Liver (tissue), 9 donors: ENCODE measurements around the gene KIF6. TPM values are rescaled to one million over a fixed set of nuclear protein-coding genes. Genes with fewer than 3 reads are reported as not detected.

ENCODE experiments used
- DNase-seq: peaks from one replicate; pipeline ENCODE4 v3.0.0-alpha.2; 2017; ENCODE audit warnings: low spot score
- H3K27ac ChIP-seq, 2 donors: one replicate each; pipeline ENCODE4 v1.7.0; 2013; ENCODE audit warnings: inconsistent platforms in 2 of 2, low read length in 2 of 2, control low read depth in 1 of 2, low read depth in 1 of 2, mild to moderate bottlenecking in 1 of 2
- H3K27me3 ChIP-seq, 4 donors: one replicate each; pipeline versions ENCODE4 v1.6.1 to v1.7.0; 2013; ENCODE audit warnings: low read length in 3 of 4, inconsistent platforms in 1 of 4, mild to moderate bottlenecking in 1 of 4, moderate library complexity in 1 of 4; ENCODE audit not compliant: control insufficient read depth in 4 of 4, insufficient read depth in 4 of 4
- H3K36me3 ChIP-seq, 4 donors: one replicate each; pipeline versions ENCODE4 v1.6.1 to v1.7.0; 2013; ENCODE audit warnings: low read length in 3 of 4, mild to moderate bottlenecking in 3 of 4, low read depth in 1 of 4, moderate library complexity in 1 of 4; ENCODE audit not compliant: control insufficient read depth in 4 of 4, insufficient read depth in 3 of 4
- H3K4me1 ChIP-seq, 4 donors: one replicate each; pipeline versions ENCODE4 v1.6.1 to v1.7.0; 2013; ENCODE audit warnings: low read length in 3 of 4, mild to moderate bottlenecking in 3 of 4, moderate library complexity in 1 of 4; ENCODE audit not compliant: control insufficient read depth in 4 of 4, insufficient read depth in 4 of 4
- H3K4me3 ChIP-seq, 3 donors: one replicate each; pipeline versions ENCODE4 v1.6.1 to v1.7.0; 2013; ENCODE audit warnings: low read length in 3 of 3, control low read depth in 1 of 3, low read depth in 1 of 3, mild to moderate bottlenecking in 1 of 3
- H3K9ac ChIP-seq, 2 donors: one replicate each; pipeline ENCODE4 v1.7.0; 2013; ENCODE audit warnings: low read length in 2 of 2, mild to moderate bottlenecking in 2 of 2, moderate library complexity in 2 of 2, control low read depth in 1 of 2, low read depth in 1 of 2
- H3K9me3 ChIP-seq, 4 donors: one replicate each; pipeline versions ENCODE4 v1.6.1 to v1.7.0; 2013; ENCODE audit warnings: low read length in 3 of 4; ENCODE audit not compliant: control insufficient read depth in 4 of 4
- EGR1 ChIP-seq, 2 donors: IDR thresholded peaks; 2 replicates each; pipeline ENCODE4 v1.6.1; 2016 to 2018; ENCODE audit warnings: antibody characterized with exemption in 2 of 2, low read depth in 2 of 2
- FOXA1 ChIP-seq: IDR thresholded peaks from 2 replicates; pipeline ENCODE4 v1.6.1; 2016; ENCODE audit warnings: antibody characterized with exemption
- FOXA2 ChIP-seq: IDR thresholded peaks from 2 replicates; pipeline ENCODE4 v1.6.1; 2016; ENCODE audit warnings: antibody characterized with exemption
- GABPA ChIP-seq, 2 donors: IDR thresholded peaks in 1 of 2; conservative IDR thresholded peaks in 1 of 2; 2 replicates each; pipeline ENCODE4 v1.6.1; 2016; ENCODE audit warnings: antibody characterized with exemption in 2 of 2, mild to moderate bottlenecking in 1 of 2, moderate library complexity in 1 of 2
- HNF4A ChIP-seq, 2 donors: conservative IDR thresholded peaks; 2 replicates each; pipeline ENCODE4 v1.6.1; 2016; ENCODE audit warnings: antibody characterized with exemption in 2 of 2, mild to moderate bottlenecking in 2 of 2
- HNF4G ChIP-seq: IDR thresholded peaks from 2 replicates; pipeline ENCODE4 v1.6.1; 2016; ENCODE audit warnings: antibody characterized with exemption
- JUND ChIP-seq, 2 donors: IDR thresholded peaks; 2 replicates each; pipeline ENCODE4 v1.6.1; 2016; ENCODE audit warnings: antibody characterized with exemption in 2 of 2
- NR2F2 ChIP-seq: IDR thresholded peaks from 2 replicates; pipeline ENCODE4 v1.6.1; 2016; ENCODE audit warnings: antibody characterized with exemption
- RAD21 ChIP-seq, 2 donors: IDR thresholded peaks; 2 replicates each; pipeline ENCODE4 v1.6.1; 2016; ENCODE audit warnings: antibody characterized with exemption in 2 of 2, mild to moderate bottlenecking in 2 of 2
- RXRA ChIP-seq, 2 donors: IDR thresholded peaks; 2 replicates each; pipeline ENCODE4 v1.6.1; 2017 to 2018; ENCODE audit warnings: antibody characterized with exemption in 2 of 2, mild to moderate bottlenecking in 1 of 2
- SP1 ChIP-seq: IDR thresholded peaks from 2 replicates; pipeline ENCODE4 v1.6.1; 2018; ENCODE audit warnings: antibody characterized with exemption, mild to moderate bottlenecking
- TAF1 ChIP-seq: conservative IDR thresholded peaks from 2 replicates; pipeline ENCODE4 v1.6.1; 2016; ENCODE audit warnings: antibody characterized with exemption, mild to moderate bottlenecking
- YY1 ChIP-seq: IDR thresholded peaks from 2 replicates; pipeline ENCODE4 v1.6.1; 2016; ENCODE audit warnings: antibody characterized with exemption, mild to moderate bottlenecking
- WGBS: extraction: QIAGEN DNeasy Blood & Tissue Kit; methylation state at CpG from one replicate; pipeline ENCODE4 v1.1.7; 2013; 5-methylcytosine and 5-hydroxymethylcytosine counted together
- polyA plus RNA-seq, 2 donors: library from polyadenylated mRNA; stranded (reverse) in 1 of 2; unstranded in 1 of 2; fragments of 200-250 nt in 1 of 2; fragments of >200 nt in 1 of 2; fragmentation: Nextera tagmentation in 1 of 2; extraction: Ambion mirVana in 1 of 2; gene quantifications; one replicate each; pipeline versions ENCODE4 v1.2.1 to v1.2.3, GENCODE V29; 2013 to 2015
- total RNA-seq, 2 donors: library from RNA; depleted of rRNA; stranded (reverse); fragments of >200 nt; gene quantifications; one replicate each; pipeline ENCODE4 v1.2.3, GENCODE V29; 2014
- TF ChIP-seq, protein P1 (sequence below): IDR thresholded peaks from 2 replicates; pipeline ENCODE4 v1.6.1; 2016; ENCODE audit warnings: antibody characterized with exemption
- TF ChIP-seq, protein P2 (sequence below): IDR thresholded peaks from 2 replicates; pipeline ENCODE4 v1.6.1; 2016; ENCODE audit warnings: antibody characterized with exemption
- TF ChIP-seq, protein P3 (sequence below): fragments of 150-350 bp; IDR thresholded peaks from 2 replicates; pipeline ENCODE4 v1.5.1; 2017; ENCODE audit warnings: improper control_type of control experiment, low read depth, low read length; ENCODE audit not compliant: missing input control
- TF ChIP-seq, protein P4 (sequence below): IDR thresholded peaks from 2 replicates; pipeline ENCODE4 v1.6.1; 2016; ENCODE audit warnings: antibody characterized with exemption
- TF ChIP-seq, protein P5 (sequence below): IDR thresholded peaks from 2 replicates; pipeline ENCODE4 v1.6.1; 2016; ENCODE audit warnings: antibody characterized with exemption, mild to moderate bottlenecking
- donor health status: healthy.
- donor health status: healthy.
- donor health status: healthy.
- donor health status: healthy.
- donor health status: healthy.

KIF6 gene
- total and polyA plus RNA-seq, 4 donors = 0.17 to 7.5 (median 0.29) TPM

DNA sequence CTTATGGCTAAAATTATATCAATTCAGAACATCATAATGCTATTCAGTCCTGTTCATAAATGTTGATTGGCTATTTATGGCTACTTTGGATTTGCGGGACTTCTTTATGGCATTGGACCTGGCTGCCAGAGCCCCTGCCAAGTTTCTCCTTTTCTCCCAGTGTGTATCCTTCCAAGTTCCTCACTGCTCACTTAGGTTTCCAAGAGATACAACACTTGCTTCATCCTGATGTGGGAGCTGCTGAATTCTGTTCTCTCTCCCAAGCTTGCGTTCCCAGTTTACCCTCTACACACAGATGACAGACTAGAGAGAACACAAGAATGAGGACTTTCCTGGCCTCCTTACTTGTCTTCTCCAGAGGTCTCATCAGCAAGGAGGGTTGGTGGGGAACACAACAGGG is 48.6 kb upstream of the KIF6 start:
- TF ChIP-seq, protein P1, sequence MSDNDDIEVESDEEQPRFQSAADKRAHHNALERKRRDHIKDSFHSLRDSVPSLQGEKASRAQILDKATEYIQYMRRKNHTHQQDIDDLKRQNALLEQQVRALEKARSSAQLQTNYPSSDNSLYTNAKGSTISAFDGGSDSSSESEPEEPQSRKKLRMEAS = no peak
- TF ChIP-seq, protein P2, sequence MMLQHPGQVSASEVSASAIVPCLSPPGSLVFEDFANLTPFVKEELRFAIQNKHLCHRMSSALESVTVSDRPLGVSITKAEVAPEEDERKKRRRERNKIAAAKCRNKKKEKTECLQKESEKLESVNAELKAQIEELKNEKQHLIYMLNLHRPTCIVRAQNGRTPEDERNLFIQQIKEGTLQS = no peak
- TF ChIP-seq HNF4A (conservative IDR thresholded peaks at IDR 0.05) (no peak), GABPA (IDR thresholded peaks at IDR 0.05 in 1 of 2, conservative IDR thresholded peaks at IDR 0.05 in 1 of 2) (no peak), NR2F2 (no peak), HNF4G (no peak), SP1 (no peak)
- no peak for DNase-seq
- no peak overlapping the region for H3K27ac ChIP-seq
- no peaks in the 10 kb centered on the region for H3K36me3 ChIP-seq
- H3K4me3 ChIP-seq = no peak overlapping the region
- WGBS = 97% methylated on average over 2 of the region's 2 CpGs
- H3K9ac ChIP-seq = no peak overlapping the region
- peaks cover 0 to 6% (median 0%) of the 10 kb centered on the region in 4 donors for H3K4me1 ChIP-seq
- H3K9me3 ChIP-seq = no peaks in the 10 kb centered on the region
- no peaks in the 10 kb centered on the region for H3K27me3 ChIP-seq

DNA sequence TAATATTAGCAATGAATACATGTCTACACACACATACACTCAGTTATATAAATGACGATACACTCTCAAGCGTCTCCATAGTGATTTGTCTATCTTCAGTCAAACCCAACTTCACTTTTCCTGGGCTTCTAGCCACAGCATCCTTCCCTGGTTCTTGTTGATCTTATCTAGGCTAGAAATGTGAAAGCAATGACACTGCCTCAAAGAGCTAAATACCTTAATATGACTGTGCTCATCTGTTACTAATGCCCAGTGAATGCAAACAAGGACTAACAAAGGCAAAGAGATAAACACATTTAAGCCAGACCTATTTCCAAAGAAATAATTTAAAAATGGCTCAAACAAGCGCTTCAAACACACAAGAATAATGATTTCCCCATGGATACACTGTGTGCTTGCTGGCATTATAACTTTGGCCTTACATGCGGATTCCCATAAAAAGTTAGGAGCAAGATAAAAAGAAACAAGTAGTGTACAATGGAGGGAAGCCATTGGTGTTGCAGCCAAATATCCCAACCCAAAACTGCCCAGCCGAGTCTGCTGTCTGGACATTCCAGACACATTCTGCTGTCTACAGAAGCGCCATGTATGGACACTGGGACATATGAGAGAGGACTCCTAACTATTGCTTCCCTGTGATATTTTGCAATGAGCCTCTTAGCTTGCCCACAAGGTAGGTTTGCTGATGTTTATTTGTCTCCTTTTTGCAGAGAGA is 47.5 kb upstream of the KIF6 start:
- DNase-seq = no peak
- no peaks in the 10 kb centered on the region for H3K9me3 ChIP-seq
- no peaks in the 10 kb centered on the region for H3K36me3 ChIP-seq
- WGBS = 90% methylated on average over 6 of the region's 6 CpGs
- no peak overlapping the region for H3K4me3 ChIP-seq
- no peak overlapping the region for H3K27ac ChIP-seq
- no peak overlapping the region for H3K9ac ChIP-seq
- TF ChIP-seq FOXA1 = no peak
- TF ChIP-seq, protein P3, sequence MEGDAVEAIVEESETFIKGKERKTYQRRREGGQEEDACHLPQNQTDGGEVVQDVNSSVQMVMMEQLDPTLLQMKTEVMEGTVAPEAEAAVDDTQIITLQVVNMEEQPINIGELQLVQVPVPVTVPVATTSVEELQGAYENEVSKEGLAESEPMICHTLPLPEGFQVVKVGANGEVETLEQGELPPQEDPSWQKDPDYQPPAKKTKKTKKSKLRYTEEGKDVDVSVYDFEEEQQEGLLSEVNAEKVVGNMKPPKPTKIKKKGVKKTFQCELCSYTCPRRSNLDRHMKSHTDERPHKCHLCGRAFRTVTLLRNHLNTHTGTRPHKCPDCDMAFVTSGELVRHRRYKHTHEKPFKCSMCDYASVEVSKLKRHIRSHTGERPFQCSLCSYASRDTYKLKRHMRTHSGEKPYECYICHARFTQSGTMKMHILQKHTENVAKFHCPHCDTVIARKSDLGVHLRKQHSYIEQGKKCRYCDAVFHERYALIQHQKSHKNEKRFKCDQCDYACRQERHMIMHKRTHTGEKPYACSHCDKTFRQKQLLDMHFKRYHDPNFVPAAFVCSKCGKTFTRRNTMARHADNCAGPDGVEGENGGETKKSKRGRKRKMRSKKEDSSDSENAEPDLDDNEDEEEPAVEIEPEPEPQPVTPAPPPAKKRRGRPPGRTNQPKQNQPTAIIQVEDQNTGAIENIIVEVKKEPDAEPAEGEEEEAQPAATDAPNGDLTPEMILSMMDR = no peak
- TF ChIP-seq HNF4A (conservative IDR thresholded peaks at IDR 0.05) = no peak
- H3K27me3 ChIP-seq = no peaks in the 10 kb centered on the region
- H3K4me1 ChIP-seq = peaks cover 0 to 3% (median 0%) of the 10 kb centered on the region in 4 donors

DNA sequence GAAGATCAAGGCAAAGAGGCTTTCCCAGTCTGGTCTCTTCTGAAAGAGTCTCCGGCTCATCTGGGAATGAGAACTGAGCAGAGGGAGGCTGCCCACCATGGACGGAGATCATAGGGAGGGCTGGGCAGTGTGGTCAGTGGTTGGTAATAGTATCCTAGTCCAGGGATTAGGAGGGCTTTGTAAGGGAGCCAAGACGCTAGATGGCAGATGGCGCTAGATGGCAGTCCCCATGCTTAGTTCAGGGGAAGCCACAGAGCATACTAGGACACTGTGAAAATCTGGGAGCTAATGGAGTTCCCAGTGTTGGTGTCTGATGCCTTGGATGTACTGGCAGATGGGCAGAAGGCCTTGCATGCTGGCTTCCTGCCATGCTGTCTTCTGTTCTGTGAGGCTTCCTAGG is 45.2 kb upstream of the KIF6 start:
- Histone ChIP-seq H3K27me3 (no peaks in the 10 kb centered on the region), H3K4me3 (no peak overlapping the region), H3K9me3 (no peaks in the 10 kb centered on the region), H3K27ac (no peak overlapping the region), H3K9ac (no peak overlapping the region), H3K36me3 (no peaks in the 10 kb centered on the region), H3K4me1 (no peaks in the 10 kb centered on the region)
- WGBS = 94% methylated on average over 4 of the region's 4 CpGs
- TF ChIP-seq, protein P4, sequence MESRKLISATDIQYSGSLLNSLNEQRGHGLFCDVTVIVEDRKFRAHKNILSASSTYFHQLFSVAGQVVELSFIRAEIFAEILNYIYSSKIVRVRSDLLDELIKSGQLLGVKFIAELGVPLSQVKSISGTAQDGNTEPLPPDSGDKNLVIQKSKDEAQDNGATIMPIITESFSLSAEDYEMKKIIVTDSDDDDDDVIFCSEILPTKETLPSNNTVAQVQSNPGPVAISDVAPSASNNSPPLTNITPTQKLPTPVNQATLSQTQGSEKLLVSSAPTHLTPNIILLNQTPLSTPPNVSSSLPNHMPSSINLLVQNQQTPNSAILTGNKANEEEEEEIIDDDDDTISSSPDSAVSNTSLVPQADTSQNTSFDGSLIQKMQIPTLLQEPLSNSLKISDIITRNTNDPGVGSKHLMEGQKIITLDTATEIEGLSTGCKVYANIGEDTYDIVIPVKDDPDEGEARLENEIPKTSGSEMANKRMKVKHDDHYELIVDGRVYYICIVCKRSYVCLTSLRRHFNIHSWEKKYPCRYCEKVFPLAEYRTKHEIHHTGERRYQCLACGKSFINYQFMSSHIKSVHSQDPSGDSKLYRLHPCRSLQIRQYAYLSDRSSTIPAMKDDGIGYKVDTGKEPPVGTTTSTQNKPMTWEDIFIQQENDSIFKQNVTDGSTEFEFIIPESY = no peak
- TF ChIP-seq FOXA1 (no peak), HNF4A (conservative IDR thresholded peaks at IDR 0.05) (no peak), RXRA (IDR thresholded peaks at IDR 0.05) (no peak), EGR1 (IDR thresholded peaks at IDR 0.05; ENCODE audit: low read depth in 2 of 2) (no peak), HNF4G (no peak), NR2F2 (no peak), GABPA (IDR thresholded peaks at IDR 0.05 in 1 of 2, conservative IDR thresholded peaks at IDR 0.05 in 1 of 2) (no peak), FOXA2 (no peak), YY1 (no peak), TAF1 (no peak), SP1 (no peak), JUND (IDR thresholded peaks at IDR 0.05) (no peak), RAD21 (IDR thresholded peaks at IDR 0.05) (no peak)
- TF ChIP-seq, protein P5, sequence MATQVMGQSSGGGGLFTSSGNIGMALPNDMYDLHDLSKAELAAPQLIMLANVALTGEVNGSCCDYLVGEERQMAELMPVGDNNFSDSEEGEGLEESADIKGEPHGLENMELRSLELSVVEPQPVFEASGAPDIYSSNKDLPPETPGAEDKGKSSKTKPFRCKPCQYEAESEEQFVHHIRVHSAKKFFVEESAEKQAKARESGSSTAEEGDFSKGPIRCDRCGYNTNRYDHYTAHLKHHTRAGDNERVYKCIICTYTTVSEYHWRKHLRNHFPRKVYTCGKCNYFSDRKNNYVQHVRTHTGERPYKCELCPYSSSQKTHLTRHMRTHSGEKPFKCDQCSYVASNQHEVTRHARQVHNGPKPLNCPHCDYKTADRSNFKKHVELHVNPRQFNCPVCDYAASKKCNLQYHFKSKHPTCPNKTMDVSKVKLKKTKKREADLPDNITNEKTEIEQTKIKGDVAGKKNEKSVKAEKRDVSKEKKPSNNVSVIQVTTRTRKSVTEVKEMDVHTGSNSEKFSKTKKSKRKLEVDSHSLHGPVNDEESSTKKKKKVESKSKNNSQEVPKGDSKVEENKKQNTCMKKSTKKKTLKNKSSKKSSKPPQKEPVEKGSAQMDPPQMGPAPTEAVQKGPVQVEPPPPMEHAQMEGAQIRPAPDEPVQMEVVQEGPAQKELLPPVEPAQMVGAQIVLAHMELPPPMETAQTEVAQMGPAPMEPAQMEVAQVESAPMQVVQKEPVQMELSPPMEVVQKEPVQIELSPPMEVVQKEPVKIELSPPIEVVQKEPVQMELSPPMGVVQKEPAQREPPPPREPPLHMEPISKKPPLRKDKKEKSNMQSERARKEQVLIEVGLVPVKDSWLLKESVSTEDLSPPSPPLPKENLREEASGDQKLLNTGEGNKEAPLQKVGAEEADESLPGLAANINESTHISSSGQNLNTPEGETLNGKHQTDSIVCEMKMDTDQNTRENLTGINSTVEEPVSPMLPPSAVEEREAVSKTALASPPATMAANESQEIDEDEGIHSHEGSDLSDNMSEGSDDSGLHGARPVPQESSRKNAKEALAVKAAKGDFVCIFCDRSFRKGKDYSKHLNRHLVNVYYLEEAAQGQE = no peak
- TF ChIP-seq, protein P1 = no peak
- TF ChIP-seq, protein P2 = no peak
- no peak for DNase-seq
